H1 (cell line): ENCODE data around the gene CSHL1. TPM values are rescaled to one million over a fixed set of nuclear protein-coding genes. Genes with fewer than 3 reads are reported as not detected.

ENCODE experiments used
- BCL11A ChIP-seq, 2 experiments: IDR thresholded peaks; one replicate each; pipeline ENCODE4 v1.6.1; 2011; ENCODE audit warnings: low read depth in 2 of 2, low read length in 2 of 2, mild to moderate bottlenecking in 2 of 2
- CBX5 ChIP-seq: fragments of 300-800, 300-1000 bp; sonication (generic); IDR thresholded peaks from 2 replicates; pipeline ENCODE4 v1.7.1; 2016; ENCODE audit warnings: antibody characterized with exemption, low read length, low read depth
- CEBPB ChIP-seq: IDR thresholded peaks from 2 replicates; pipeline ENCODE4 v1.6.1; 2012; ENCODE audit warnings: low read depth, low read length
- CHD2 ChIP-seq: IDR thresholded peaks from 2 replicates; pipeline ENCODE4 v1.6.1; 2012; ENCODE audit warnings: low read length, improper control_type of control experiment
- CTCF ChIP-seq, 3 experiments: IDR thresholded peaks; 1 replicate in 2 of 3; 2 replicates in 1 of 3; pipeline versions ENCODE4 v1.5.1 to v1.6.1; 2011; ENCODE audit warnings: low read length in 3 of 3, mild to moderate bottlenecking in 3 of 3, inconsistent platforms in 2 of 3, low read depth in 1 of 3, moderate library complexity in 1 of 3; ENCODE audit not compliant: insufficient read depth in 1 of 3; ENCODE audit errors: control extremely low read depth in 1 of 3
- EGR1 ChIP-seq: IDR thresholded peaks from 2 replicates; pipeline ENCODE4 v1.6.1; 2011; ENCODE audit warnings: low read depth, low read length, borderline replicate concordance
- SP4 ChIP-seq: IDR thresholded peaks from 2 replicates; pipeline ENCODE4 v1.6.1; 2012; ENCODE audit warnings: low read length, inconsistent platforms
- polyA plus RNA-seq, 7 experiments: library from polyadenylated mRNA; depleted of rRNA in 3 of 7; stranded (reverse) in 5 of 7; unstranded in 2 of 7; fragments of >200 nt in 5 of 7; fragments of 200-250 nt in 2 of 7; gene quantifications; 1 replicate in 5 of 7; 2 replicates in 1 of 7; 4 replicates in 1 of 7; pipeline versions ENCODE4 v1.2.1 to v1.2.3, GENCODE V29; 2011 to 2013; ENCODE audit warnings: missing spikeins in 2 of 7, mixed read lengths in 2 of 7
- total RNA-seq: library from RNA; stranded (reverse); fragmentation: NEBNext Ultra II Directional; extraction: Animal tissue kit (Norgen Biotek cat#: 25700); gene quantifications from 2 replicates; pipeline ENCODE4 v1.2.1, GENCODE V29; 2021
- TF ChIP-seq, protein P1 (sequence below): IDR thresholded peaks from 2 replicates; pipeline ENCODE4 v1.6.1; 2012; ENCODE audit warnings: inconsistent platforms

Gene CSHL1
- total and polyA plus RNA-seq, 2 of the 8 experiments (the other 6 are each of a cell fraction or from before 2014, with no cell fraction given) = not detected

DNA sequence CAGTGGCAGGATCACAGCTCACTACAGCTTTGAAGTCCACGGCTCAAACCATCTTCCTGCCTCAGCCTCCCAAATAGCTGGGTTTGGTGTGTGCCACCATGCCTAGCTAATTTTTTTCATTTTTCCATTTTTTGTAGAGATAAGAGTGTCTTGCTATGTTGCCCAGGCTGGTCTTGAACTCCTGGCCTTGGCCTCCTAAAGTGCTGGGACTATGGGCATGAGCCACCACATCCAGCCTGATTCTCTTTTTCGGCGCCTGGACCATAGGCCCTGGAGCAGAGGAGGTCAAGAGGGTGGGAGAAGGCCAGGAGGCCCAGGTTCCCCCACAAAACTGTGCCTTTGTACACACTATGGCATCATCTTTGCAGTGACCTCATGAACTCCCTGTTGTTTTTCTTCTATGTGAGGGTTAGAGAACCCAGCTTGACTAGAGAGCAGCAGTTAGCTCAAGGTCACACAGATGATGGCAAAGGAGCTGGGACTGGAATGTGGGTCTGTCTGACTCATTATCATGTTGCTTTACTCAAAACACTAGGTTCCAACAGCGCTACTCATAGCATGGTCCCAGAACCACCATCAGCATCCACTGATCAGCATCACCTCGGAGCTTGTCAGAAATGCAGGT, 45.4 kb upstream of the CSHL1 start (continued):
- TF ChIP-seq CTCF (IDR thresholded peaks at IDR 0.05; ENCODE audit: control extremely low read depth in 1 of 3, insufficient read depth in 1 of 3, low read depth in 1 of 3, low read length in 3 of 3) = no peak
- TF ChIP-seq, protein P1, sequence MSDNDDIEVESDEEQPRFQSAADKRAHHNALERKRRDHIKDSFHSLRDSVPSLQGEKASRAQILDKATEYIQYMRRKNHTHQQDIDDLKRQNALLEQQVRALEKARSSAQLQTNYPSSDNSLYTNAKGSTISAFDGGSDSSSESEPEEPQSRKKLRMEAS = no peak
- no peak for TF ChIP-seq CBX5
- no peak for TF ChIP-seq SP4
- TF ChIP-seq CEBPB = no peak
- TF ChIP-seq EGR1 = no peak
- no peak for TF ChIP-seq CHD2
- TF ChIP-seq BCL11A (IDR thresholded peaks at IDR 0.05; ENCODE audit: low read depth in 2 of 2, low read length in 2 of 2) = no peak
- TF ChIP-seq, all 59 proteins: peak for 0
